PC-3 (cell line): Measurements from ENCODE around the gene IGLON5. TPM values are rescaled to one million over a fixed set of nuclear protein-coding genes. Genes with fewer than 3 reads are reported as not detected.

Experiments used
- ATAC-seq: fragments of 200-7000 bp; cut with Tn5 transposase; 2 replicates; pipeline ENCODE4 v1.9.1; 2020; ENCODE audit warnings: mild to moderate bottlenecking, moderate library complexity
- Bru-seq: library from RNA; stranded (reverse); fragments of 400-500 nt; gene quantifications from one replicate; lab custom pipeline; 2021; lab: Mats Ljungman, UMichigan
- BruChase-seq, 2 experiments: library from RNA; stranded (reverse); fragments of 400-500 nt; gene quantifications; one replicate each; lab custom pipeline; 2021; lab: Mats Ljungman, UMichigan
- BruUV-seq: library from RNA; stranded (reverse); fragments of 400-500 nt; replicated peaks from 2 replicates; lab custom pipeline; 2021; lab: Mats Ljungman, UMichigan
- CTCF ChIA-PET: fragments of 300-600 bp; sonication (Branson Sonifier 250); formaldehyde crosslinking; loops from one replicate; lab custom pipeline; 2022; ENCODE audit warnings: antibody characterized with exemption; lab: Charles Lee
- POLR2A ChIA-PET: fragments of 300-600 bp; sonication (Branson Sonifier 250); formaldehyde crosslinking; loops from one replicate; lab custom pipeline; 2022; ENCODE audit warnings: antibody characterized with exemption; ENCODE audit not compliant: unreplicated experiment; lab: Charles Lee
- DNase-seq: peaks from one replicate; pipeline ENCODE4 v3.0.0-alpha.2; 2015
- H2AFZ ChIP-seq: fragments of 300-600 bp; sonication (generic); 2 replicates; pipeline ENCODE4 v1.6.0; 2016; ENCODE audit warnings: antibody characterized with exemption, low read length
- H3F3A ChIP-seq: fragments of 300-600 bp; sonication (generic); one replicate; pipeline ENCODE4 v1.6.0; 2017; ENCODE audit warnings: antibody characterized with exemption, low read length, control low read depth, mild to moderate bottlenecking; ENCODE audit not compliant: unreplicated experiment
- H3K27ac ChIP-seq: fragments of 300-600 bp; sonication (generic); 2 replicates; pipeline ENCODE4 v1.5.1; 2016; ENCODE audit warnings: mild to moderate bottlenecking, low read length
- H3K27me3 ChIP-seq: fragments of 300-600 bp; sonication (generic); 2 replicates; pipeline ENCODE4 v1.6.1; 2016; ENCODE audit warnings: low read length, mixed read lengths
- H3K36me3 ChIP-seq: fragments of 300-600 bp; sonication (generic); 2 replicates; pipeline ENCODE4 v1.6.1; 2016; ENCODE audit warnings: low read depth, mixed run types, low read length, mixed read lengths
- H3K4me1 ChIP-seq: fragments of 300-600 bp; sonication (generic); 2 replicates; pipeline ENCODE4 v1.5.1; 2016; ENCODE audit warnings: low read length; ENCODE audit not compliant: insufficient read depth
- H3K4me2 ChIP-seq: fragments of 300-600 bp; sonication (generic); 2 replicates; pipeline ENCODE4 v1.6.0; 2016; ENCODE audit warnings: low read length
- H3K4me3 ChIP-seq: fragments of 300-600 bp; sonication (generic); 2 replicates; pipeline ENCODE4 v1.5.1; 2016; ENCODE audit warnings: mild to moderate bottlenecking, low read length, mixed read lengths
- H3K79me2 ChIP-seq: fragments of 300-600 bp; sonication (generic); 2 replicates; pipeline ENCODE4 v1.6.1; 2017; ENCODE audit warnings: low read length, mixed read lengths
- H3K9ac ChIP-seq: fragments of 300-600 bp; sonication (generic); 2 replicates; pipeline ENCODE4 v1.6.0; 2016; ENCODE audit warnings: mild to moderate bottlenecking, low read length
- H3K9me2 ChIP-seq: fragments of 300-600 bp; sonication (generic); replicated peaks from 2 replicates; pipeline ENCODE4 v1.6.1; 2016; ENCODE audit warnings: mixed run types, low read length, mixed read lengths
- H3K9me3 ChIP-seq: fragments of 300-600 bp; sonication (generic); 2 replicates; pipeline ENCODE4 v1.6.1; 2016; ENCODE audit warnings: low read length, mixed read lengths
- H4K20me1 ChIP-seq: fragments of 300-600 bp; sonication (generic); 2 replicates; pipeline ENCODE4 v1.6.1; 2016; ENCODE audit warnings: low read length, mixed read lengths
- CTCF ChIP-seq: fragments of 300-600 bp; sonication (generic); conservative IDR thresholded peaks from 2 replicates; pipeline ENCODE4 v1.5.1; 2017; ENCODE audit warnings: antibody characterized with exemption, low read depth, mild to moderate bottlenecking, low read length
- EZH2 ChIP-seq: fragments of 300-600 bp; sonication (generic); IDR thresholded peaks from one replicate; pipeline ENCODE4 v1.6.1; 2017; ENCODE audit warnings: antibody characterized with exemption, mild to moderate bottlenecking, low read length; ENCODE audit not compliant: unreplicated experiment
- EZH2phosphoT487 ChIP-seq: fragments of 300-600 bp; sonication (generic); IDR thresholded peaks from 2 replicates; pipeline ENCODE4 v1.6.1; 2018; ENCODE audit warnings: mild to moderate bottlenecking, antibody characterized with exemption, low read length, borderline replicate concordance
- intact Hi-C: fragments of 100-400 bp; cut with micrococcal nuclease; formaldehyde crosslinking; loops from 2 replicates; pipeline ENCODE4 v1.9.0; 2023
- long read RNA-seq: library from polyadenylated mRNA; unstranded; transcript quantifications from one replicate; pipeline ENCODE4 v2.0.0, GENCODE V29; 2021; ENCODE audit not compliant: unreplicated experiment
- total RNA-seq: library from RNA; depleted of rRNA; stranded (reverse); fragments of >200 nt; gene quantifications from 2 replicates; pipeline ENCODE4 v1.2.3, GENCODE V29; 2014; rRNA removed

IGLON5 gene
- not detected in 2 replicates for total RNA-seq
- Bru-seq, nascent RNA, result not detected
- BruChase-seq, experiment 1, labeled RNA remaining after a 6-hour chase, result not detected
- BruChase-seq, experiment 2, labeled RNA remaining after a 2-hour chase, result not detected
- long read RNA-seq, result 0 reads

GRCh38 chr19:51311351-51312257 is at the start of gene IGLON5:
Gene IGLON5 (plus strand): TSS chr19:51311644. CDS start chr19:51311848, 204 bp downstream.
- Histone ChIP-seq H4K20me1 (no peaks in the 10 kb centered on the region), H3K9ac (no peak within 1 kb of the TSS), H3K9me3 (peaks cover 6% of the 10 kb centered on the region; the same call in 1 of the 2 replicates), H3K4me3 (no peak within 1 kb of the TSS), H2AFZ (no peak within 1 kb of the TSS), H3K36me3 (no peaks in the 10 kb centered on the region), H3K4me2 (no peak within 1 kb of the TSS), H3K27me3 (peaks cover 21% of the 10 kb centered on the region), H3K4me1 (no peaks in the 10 kb centered on the region), H3K9me2 (no peaks in the 10 kb centered on the region), H3K79me2 (no peaks in the 10 kb centered on the region), H3F3A (no peaks in the 10 kb centered on the region), H3K27ac (no peak within 1 kb of the TSS)
- CTCF ChIA-PET, result no interaction called here
- no peak for DNase-seq
- POLR2A ChIA-PET, result no interaction called here
- BruUV-seq, result no TSS peak
- no peak for ATAC-seq
- TF ChIP-seq EZH2, result no peak
- intact Hi-C loops, result no loop called here

- ATAC-seq (no peak), DNase-seq (no peak)
- Histone ChIP-seq H3K79me2 (no peaks in the 10 kb centered on the region), H3K4me3 (no peak overlapping the region), H2AFZ (no peak overlapping the region), H3K9me3 (no peaks in the 10 kb centered on the region), H4K20me1 (no peaks in the 10 kb centered on the region), H3K4me2 (no peak overlapping the region), H3K9me2 (no peaks in the 10 kb centered on the region), H3F3A (no peaks in the 10 kb centered on the region), H3K27me3 (peaks cover 86% of the 10 kb centered on the region), H3K36me3 (no peaks in the 10 kb centered on the region), H3K9ac (no peak overlapping the region), H3K27ac (no peak overlapping the region), H3K4me1 (no peaks in the 10 kb centered on the region)
- ChIA-PET POLR2A (no interaction called here), CTCF (no interaction called here)
- intact Hi-C loops, result no loop called here
- TF ChIP-seq CTCF (no peak), EZH2 (no peak), EZH2phosphoT487 (no peak)
- no TSS peak for BruUV-seq
Observed at GRCh38 chr19:51263808-51264207, 47.6 kb upstream of the IGLON5 start.

GRCh38 chr19:51271067-51271466 is 40.4 kb upstream of the IGLON5 start:
- no peaks in the 10 kb centered on the region for H3K9me3 ChIP-seq
- no peaks in the 10 kb centered on the region for H4K20me1 ChIP-seq
- no peaks in the 10 kb centered on the region for H3K9me2 ChIP-seq
- BruUV-seq, result no TSS peak
- ChIA-PET CTCF (no interaction called here), POLR2A (no interaction called here)
- no peak for TF ChIP-seq EZH2
- no peak for TF ChIP-seq CTCF
- no peak for TF ChIP-seq EZH2phosphoT487
- no peak overlapping the region for H3K4me2 ChIP-seq
- H3K4me3 ChIP-seq, result no peak overlapping the region
- no peaks in the 10 kb centered on the region for H3K36me3 ChIP-seq
- intact Hi-C loops, result no loop called here
- H2AFZ ChIP-seq, result no peak overlapping the region
- H3K79me2 ChIP-seq, result no peaks in the 10 kb centered on the region
- H3F3A ChIP-seq, result no peaks in the 10 kb centered on the region
- DNase-seq, result no peak
- no peaks in the 10 kb centered on the region for H3K4me1 ChIP-seq
- H3K9ac ChIP-seq, result no peak overlapping the region
- no peak overlapping the region for H3K27ac ChIP-seq
- H3K27me3 ChIP-seq, result peaks cover 36% of the 10 kb centered on the region
- no peak for ATAC-seq
